Measurements from ENCODE around the gene PNP. TPM values are rescaled to one million over a fixed set of nuclear protein-coding genes. Genes with fewer than 3 reads are reported as not detected.
"Not testable (repeated sequence)": the region's sequence is repeated elsewhere in the genome, so short reads cannot be mapped to it uniquely, and the experiment has no call there.

Gene PNP
- total and polyA plus RNA-seq, 9 donors = 8.9 to 16.5 (median 11.2) TPM

DNA sequence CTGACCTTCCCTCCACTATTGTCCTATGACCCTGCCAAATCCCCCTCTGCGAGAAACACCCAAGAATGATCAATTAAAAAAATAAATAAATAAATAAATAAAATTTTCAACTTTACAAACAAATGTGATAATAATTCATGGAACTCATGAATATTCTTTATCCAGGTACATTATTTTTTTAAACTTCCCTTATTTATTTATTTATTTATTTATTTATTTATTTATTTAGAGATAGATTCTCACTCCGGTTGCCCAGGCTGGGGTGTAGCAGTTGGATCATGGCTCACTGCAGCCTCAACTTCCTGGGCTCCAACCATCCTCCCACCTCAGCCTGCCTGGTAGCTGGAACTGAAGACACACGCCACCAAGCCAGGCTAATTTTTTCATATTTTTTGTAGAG lies 38.3 kb downstream of the PNP start:
- not testable (repeated sequence) for H3K27ac ChIP-seq (ENCODE audit: low read length); H3K4me1 ChIP-seq (ENCODE audit: control insufficient read depth, insufficient read depth, low read length); H3K36me3 ChIP-seq (ENCODE audit: control insufficient read depth, insufficient read depth, low read length); H3K9me3 ChIP-seq (replicated peaks; ENCODE audit: control insufficient read depth, low read depth, low read length); H3K27me3 ChIP-seq (ENCODE audit: control insufficient read depth, insufficient read depth, low read length); H3K4me3 ChIP-seq (ENCODE audit: low read length); DNase-seq
- no CpG with 5 or more reads among the region's 3 CpGs for WGBS (ENCODE audit: insufficient coverage)

DNA sequence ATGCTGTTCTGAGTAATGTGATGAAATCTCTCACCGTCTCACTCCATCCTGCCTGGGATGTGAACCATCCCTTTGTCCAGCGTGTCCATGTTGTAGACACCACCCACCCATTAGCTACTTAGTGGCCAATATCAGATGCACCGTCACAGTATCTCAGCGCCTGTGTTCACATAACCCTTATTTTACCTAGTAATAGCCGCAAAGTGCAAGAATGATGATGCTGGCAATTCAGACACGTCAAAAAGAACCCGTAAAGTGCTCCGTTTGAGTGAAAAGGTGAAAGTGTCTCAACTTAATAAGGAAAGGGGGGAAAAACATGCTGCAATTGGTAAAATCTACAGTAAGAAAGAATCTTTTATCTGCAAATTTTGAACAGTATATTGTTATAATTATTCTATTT lies 39.2 kb downstream of the PNP start:
- no peaks in the 10 kb centered on the region for H3K36me3 ChIP-seq (ENCODE audit: control insufficient read depth, insufficient read depth, low read length)
- no peaks in the 10 kb centered on the region for H3K9me3 ChIP-seq (replicated peaks; ENCODE audit: control insufficient read depth, low read depth, low read length)
- no peak for DNase-seq
- 79% methylated on average over 2 of the region's 8 CpGs for WGBS (ENCODE audit: insufficient coverage)
- no peaks in the 10 kb centered on the region for H3K4me1 ChIP-seq (ENCODE audit: control insufficient read depth, insufficient read depth, low read length)
- no peak overlapping the region for H3K27ac ChIP-seq (ENCODE audit: low read length)
- no peaks in the 10 kb centered on the region for H3K27me3 ChIP-seq (ENCODE audit: control insufficient read depth, insufficient read depth, low read length)
- no peak overlapping the region for H3K4me3 ChIP-seq (ENCODE audit: low read length)

DNA sequence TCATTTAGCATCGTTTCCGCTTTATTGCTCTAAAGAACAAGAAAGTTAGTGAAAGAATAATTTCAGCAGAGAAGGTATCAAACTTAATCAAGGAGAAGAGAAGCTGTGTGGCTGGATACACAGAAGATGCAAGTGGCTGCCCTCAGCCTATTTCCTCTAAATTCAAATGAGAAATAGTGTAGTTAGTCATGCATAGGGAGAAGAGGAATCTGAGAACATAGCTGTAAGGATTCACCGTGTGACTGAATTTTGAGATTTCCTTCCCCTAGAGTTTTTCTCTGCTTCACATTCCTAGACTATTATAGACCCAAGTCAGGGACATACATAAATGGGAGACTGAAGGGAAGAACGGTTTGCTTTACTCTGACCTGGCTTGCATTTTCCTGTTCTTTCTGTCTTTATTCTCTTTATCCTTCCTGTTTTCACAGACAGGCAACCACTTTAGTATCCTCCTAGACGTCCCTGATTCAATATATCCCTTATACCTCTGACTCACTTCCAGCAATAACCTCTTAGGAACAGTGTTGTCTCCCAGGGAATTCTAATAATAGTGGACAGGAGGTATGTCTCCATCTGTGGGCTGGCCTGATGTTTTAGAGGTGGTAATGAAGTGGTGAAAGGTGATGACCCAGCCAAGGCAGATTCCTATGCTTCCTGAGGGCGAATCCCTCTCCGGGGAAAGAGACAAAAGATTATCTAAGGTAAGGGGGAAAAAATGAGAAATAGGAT lies 43.1 kb downstream of the PNP start:
- Histone ChIP-seq H3K27me3 (ENCODE audit: control insufficient read depth, insufficient read depth, low read length) (no peaks in the 10 kb centered on the region), H3K4me1 (ENCODE audit: control insufficient read depth, insufficient read depth, low read length) (no peaks in the 10 kb centered on the region), H3K27ac (ENCODE audit: low read length) (no peak overlapping the region), H3K36me3 (ENCODE audit: control insufficient read depth, insufficient read depth, low read length) (no peaks in the 10 kb centered on the region), H3K9me3 (replicated peaks; ENCODE audit: control insufficient read depth, low read depth, low read length) (no peaks in the 10 kb centered on the region), H3K4me3 (ENCODE audit: low read length) (no peak overlapping the region)
- DNase-seq = no peak
- 87% methylated on average over 4 of the region's 7 CpGs for WGBS (ENCODE audit: insufficient coverage)

DNA sequence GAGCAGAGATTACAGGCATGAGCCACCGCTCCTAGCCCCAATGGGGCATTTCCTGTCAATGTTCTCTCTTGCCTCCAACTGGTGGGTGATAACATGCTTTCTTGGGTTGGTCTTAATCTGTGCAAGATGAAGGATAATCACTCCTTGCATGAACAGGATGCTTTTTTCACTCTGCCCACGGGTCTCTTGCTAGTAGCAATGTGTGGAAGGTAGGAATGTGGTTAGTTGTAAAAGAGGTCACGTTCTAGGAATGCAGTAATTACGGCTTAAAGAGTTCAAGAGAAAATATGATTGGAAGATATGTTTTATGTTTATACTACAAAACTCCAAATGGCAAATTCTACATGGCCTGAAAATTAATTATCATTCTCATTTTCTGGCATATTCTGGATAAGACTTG lies 46.6 kb downstream of the PNP start:
- no peaks in the 10 kb centered on the region for H3K27me3 ChIP-seq (ENCODE audit: control insufficient read depth, insufficient read depth, low read length)
- WGBS (ENCODE audit: insufficient coverage) = no CpG with 5 or more reads among the region's 4 CpGs
- H3K9me3 ChIP-seq (replicated peaks; ENCODE audit: control insufficient read depth, low read depth, low read length) = no peaks in the 10 kb centered on the region
- H3K36me3 ChIP-seq (ENCODE audit: control insufficient read depth, insufficient read depth, low read length) = no peaks in the 10 kb centered on the region
- no peak overlapping the region for H3K27ac ChIP-seq (ENCODE audit: low read length)
- no peak overlapping the region for H3K4me3 ChIP-seq (ENCODE audit: low read length)
- no peaks in the 10 kb centered on the region for H3K4me1 ChIP-seq (ENCODE audit: control insufficient read depth, insufficient read depth, low read length)
- DNase-seq = no peak

DNA sequence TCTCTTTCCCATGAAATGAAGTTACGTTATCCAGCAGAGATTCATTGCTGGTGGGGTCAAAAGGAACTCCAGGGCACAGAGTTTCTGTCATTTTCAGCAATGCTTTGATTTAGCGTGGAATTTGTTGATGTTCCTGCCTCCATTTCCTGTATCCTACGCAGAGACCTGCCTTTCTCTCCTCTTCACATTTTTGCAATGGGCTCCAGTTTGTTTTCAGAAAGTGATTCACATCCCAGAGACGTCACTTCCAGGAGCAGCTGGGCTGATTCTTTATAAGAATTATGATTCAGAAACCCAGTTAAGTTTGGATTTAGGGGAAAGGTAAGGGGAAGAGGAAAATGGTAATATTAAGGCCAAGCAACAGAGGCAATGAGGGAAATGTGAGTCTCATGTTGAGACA lies 47.7 kb downstream of the PNP start:
- Histone ChIP-seq H3K27me3 (ENCODE audit: control insufficient read depth, insufficient read depth, low read length) (no peaks in the 10 kb centered on the region), H3K4me3 (ENCODE audit: low read length) (no peak overlapping the region), H3K9me3 (replicated peaks; ENCODE audit: control insufficient read depth, low read depth, low read length) (no peaks in the 10 kb centered on the region), H3K27ac (ENCODE audit: low read length) (no peak overlapping the region), H3K4me1 (ENCODE audit: control insufficient read depth, insufficient read depth, low read length) (no peaks in the 10 kb centered on the region), H3K36me3 (ENCODE audit: control insufficient read depth, insufficient read depth, low read length) (no peaks in the 10 kb centered on the region)
- no peak for DNase-seq
- WGBS (ENCODE audit: insufficient coverage) = 81% methylated on average over 3 of the region's 4 CpGs

DNA sequence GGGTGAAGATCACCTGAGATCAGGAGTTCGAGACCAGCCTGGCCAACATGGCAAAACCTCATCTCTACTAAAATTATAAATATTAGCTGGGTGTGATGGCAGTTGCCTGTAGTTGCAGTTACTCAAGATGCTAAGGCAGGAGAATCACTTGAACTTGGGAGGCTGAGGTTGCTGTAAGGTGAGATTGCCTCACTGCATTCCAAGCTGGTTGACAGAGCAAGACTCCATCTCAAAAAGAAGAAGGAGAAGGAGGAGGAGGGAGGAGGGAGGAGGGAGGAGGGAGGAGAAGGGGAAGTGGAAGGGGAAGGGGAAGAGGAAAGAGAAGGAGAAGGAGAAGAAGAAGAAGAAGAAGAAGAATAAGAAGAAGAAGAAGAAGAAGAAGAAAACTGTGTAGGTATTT lies 53.1 kb downstream of the PNP start:
- Histone ChIP-seq H3K27ac (ENCODE audit: low read length) (no peak overlapping the region), H3K27me3 (ENCODE audit: control insufficient read depth, insufficient read depth, low read length) (no peaks in the 10 kb centered on the region), H3K36me3 (ENCODE audit: control insufficient read depth, insufficient read depth, low read length) (no peaks in the 10 kb centered on the region), H3K4me3 (ENCODE audit: low read length) (no peak overlapping the region), H3K9me3 (replicated peaks; ENCODE audit: control insufficient read depth, low read depth, low read length) (no peaks in the 10 kb centered on the region), H3K4me1 (ENCODE audit: control insufficient read depth, insufficient read depth, low read length) (no peaks in the 10 kb centered on the region)
- no CpG with 5 or more reads among the region's 1 CpG for WGBS (ENCODE audit: insufficient coverage)
- no peak for DNase-seq

DNA sequence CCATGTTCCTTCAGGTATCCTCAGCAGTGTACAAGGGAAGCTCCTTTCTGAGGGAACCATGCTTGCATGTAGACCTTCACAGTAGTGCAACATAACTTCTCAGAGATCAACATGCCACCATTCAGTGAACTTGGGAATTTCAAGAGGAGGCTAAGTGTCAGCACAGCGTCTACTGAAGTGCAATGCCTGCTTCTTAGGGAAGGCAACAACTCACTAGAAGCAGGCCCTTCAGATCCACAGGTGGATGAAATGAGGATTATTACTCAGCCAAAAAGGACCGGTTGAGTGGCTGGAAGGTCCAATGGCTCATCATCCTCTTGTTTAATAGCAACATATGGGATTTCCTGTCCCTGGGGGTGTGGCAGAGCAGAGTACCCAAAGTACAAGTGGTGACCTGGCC lies 54.8 kb downstream of the PNP start:
- Histone ChIP-seq H3K27ac (ENCODE audit: low read length) (no peak overlapping the region), H3K27me3 (ENCODE audit: control insufficient read depth, insufficient read depth, low read length) (no peaks in the 10 kb centered on the region), H3K4me1 (ENCODE audit: control insufficient read depth, insufficient read depth, low read length) (no peaks in the 10 kb centered on the region), H3K4me3 (ENCODE audit: low read length) (no peak overlapping the region), H3K9me3 (replicated peaks; ENCODE audit: control insufficient read depth, low read depth, low read length) (no peaks in the 10 kb centered on the region), H3K36me3 (ENCODE audit: control insufficient read depth, insufficient read depth, low read length) (no peaks in the 10 kb centered on the region)
- no peak for DNase-seq
- WGBS (ENCODE audit: insufficient coverage) = no CpG with 5 or more reads among the region's 2 CpGs

Other genes with a start within 250 kb of the PNP start
- gene OR11H6, start 245.7 kb upstream of the PNP start, total RNA-seq = not detected
- gene OR11H6, start 245.7 kb upstream of the PNP start, polyA plus RNA-seq (ENCODE audit: insufficient read depth in 1 of 8, insufficient read length in 8 of 8, low replicate concordance in 1 of 8) = not detected
- gene OR11H7, start 240.4 kb upstream of the PNP start, total RNA-seq = not detected
- under 1 TPM in 3 of 8 donors, not detected in 5; 0.15 to 0.38 (median 0.31) TPM for gene OR11H7, start 240.4 kb upstream of the PNP start, polyA plus RNA-seq (ENCODE audit: insufficient read depth in 1 of 8, insufficient read length in 8 of 8, low replicate concordance in 1 of 8)
- not detected for gene OR11H4, start 230.1 kb upstream of the PNP start, total RNA-seq
- not detected for gene OR11H4, start 230.1 kb upstream of the PNP start, polyA plus RNA-seq (ENCODE audit: insufficient read depth in 1 of 8, insufficient read length in 8 of 8, low replicate concordance in 1 of 8)
- 16.0 TPM for gene TTC5, start 163.5 kb upstream of the PNP start, total RNA-seq
- 10 to 100 TPM in 7 of 8 donors, 1 to 10 TPM in 1; 9.6 to 15.9 (median 11.7) TPM for gene TTC5, start 163.5 kb upstream of the PNP start, polyA plus RNA-seq (ENCODE audit: insufficient read depth in 1 of 8, insufficient read length in 8 of 8, low replicate concordance in 1 of 8)
- gene CCNB1IP1, start 136.1 kb upstream of the PNP start, total RNA-seq = 76.1 TPM
- 10 to 100 TPM; 51.5 to 74.3 (median 65.6) TPM for gene CCNB1IP1, start 136.1 kb upstream of the PNP start, polyA plus RNA-seq (ENCODE audit: insufficient read depth in 1 of 8, insufficient read length in 8 of 8, low replicate concordance in 1 of 8)
- gene PARP2, start 125.8 kb upstream of the PNP start, total RNA-seq = 21.8 TPM
- 10 to 100 TPM; 29.6 to 36.9 (median 33.4) TPM for gene PARP2, start 125.8 kb upstream of the PNP start, polyA plus RNA-seq (ENCODE audit: insufficient read depth in 1 of 8, insufficient read length in 8 of 8, low replicate concordance in 1 of 8)
- 14.8 TPM for gene TEP1, start 55.9 kb upstream of the PNP start, total RNA-seq
- gene TEP1, start 55.9 kb upstream of the PNP start, polyA plus RNA-seq (ENCODE audit: insufficient read depth in 1 of 8, insufficient read length in 8 of 8, low replicate concordance in 1 of 8) = 10 to 100 TPM; 12.2 to 18.5 (median 15.8) TPM
- 1.1 TPM for gene KLHL33, start 33.2 kb upstream of the PNP start, total RNA-seq
- 1 to 10 TPM in 4 of 8 donors, under 1 TPM in 4; 0.37 to 2.5 (median 1.1) TPM for gene KLHL33, start 33.2 kb upstream of the PNP start, polyA plus RNA-seq (ENCODE audit: insufficient read depth in 1 of 8, insufficient read length in 8 of 8, low replicate concordance in 1 of 8)
- gene OSGEP, start 14.6 kb upstream of the PNP start, total RNA-seq = 28.8 TPM
- gene OSGEP, start 14.6 kb upstream of the PNP start, polyA plus RNA-seq (ENCODE audit: insufficient read depth in 1 of 8, insufficient read length in 8 of 8, low replicate concordance in 1 of 8) = 10 to 100 TPM; 26.4 to 47.5 (median 34.0) TPM
- gene APEX1, start 14.2 kb upstream of the PNP start, total RNA-seq = 60.0 TPM
- gene APEX1, start 14.2 kb upstream of the PNP start, polyA plus RNA-seq (ENCODE audit: insufficient read depth in 1 of 8, insufficient read length in 8 of 8, low replicate concordance in 1 of 8) = 100 to 1,000 TPM; 175 to 205 (median 185) TPM
- gene PIP4P1, start 8.0 kb upstream of the PNP start, total RNA-seq = 13.7 TPM
- 10 to 100 TPM; 19.4 to 25.4 (median 20.5) TPM for gene PIP4P1, start 8.0 kb upstream of the PNP start, polyA plus RNA-seq (ENCODE audit: insufficient read depth in 1 of 8, insufficient read length in 8 of 8, low replicate concordance in 1 of 8)
- 0.09 TPM for gene RNASE10, start 36.1 kb downstream of the PNP start, total RNA-seq
- gene RNASE10, start 36.1 kb downstream of the PNP start, polyA plus RNA-seq (ENCODE audit: insufficient read depth in 1 of 8, insufficient read length in 8 of 8, low replicate concordance in 1 of 8) = under 1 TPM in 3 of 8 donors, not detected in 5; 0.16 to 0.27 (median 0.23) TPM
- not detected for gene RNASE9, start 91.6 kb downstream of the PNP start, total RNA-seq
- gene RNASE9, start 91.6 kb downstream of the PNP start, polyA plus RNA-seq (ENCODE audit: insufficient read depth in 1 of 8, insufficient read length in 8 of 8, low replicate concordance in 1 of 8) = not detected
- not detected for gene RNASE11, start 118.6 kb downstream of the PNP start, total RNA-seq
- gene RNASE11, start 118.6 kb downstream of the PNP start, polyA plus RNA-seq (ENCODE audit: insufficient read depth in 1 of 8, insufficient read length in 8 of 8, low replicate concordance in 1 of 8) = not detected
- gene RNASE12, start 122.0 kb downstream of the PNP start, total RNA-seq = not detected
- not detected for gene RNASE12, start 122.0 kb downstream of the PNP start, polyA plus RNA-seq (ENCODE audit: insufficient read depth in 1 of 8, insufficient read length in 8 of 8, low replicate concordance in 1 of 8)
- gene OR6S1, start 172.3 kb downstream of the PNP start, total RNA-seq = not detected
- not detected for gene OR6S1, start 172.3 kb downstream of the PNP start, polyA plus RNA-seq (ENCODE audit: insufficient read depth in 1 of 8, insufficient read length in 8 of 8, low replicate concordance in 1 of 8)
- 18.4 TPM for gene RNASE4, start 215.2 kb downstream of the PNP start, total RNA-seq
- 1 to 10 TPM; 2.4 to 8.4 (median 4.9) TPM for gene RNASE4, start 215.2 kb downstream of the PNP start, polyA plus RNA-seq (ENCODE audit: insufficient read depth in 1 of 8, insufficient read length in 8 of 8, low replicate concordance in 1 of 8)
- gene ANG, start 219.4 kb downstream of the PNP start, total RNA-seq = 4.6 TPM
- gene ANG, start 219.4 kb downstream of the PNP start, polyA plus RNA-seq (ENCODE audit: insufficient read depth in 1 of 8, insufficient read length in 8 of 8, low replicate concordance in 1 of 8) = 1 to 10 TPM; 1.9 to 5.0 (median 3.0) TPM